Tibial artery (tissue), 4 donors: Measurements from ENCODE around the gene M1AP.

Experiments
- DNase-seq, 2 donors: peaks; one replicate each; pipeline ENCODE4 v3.0.0-alpha.2; 2019
- H3K27ac ChIP-seq, 2 donors: fragments of 200-600 bp; sonication (generic) in 1 of 2; 1 replicate in 1 of 2; 2 replicates in 1 of 2; pipeline ENCODE4 v1.5.1; 2018 to 2019; ENCODE audit warnings: mild to moderate bottlenecking in 1 of 2
- H3K27me3 ChIP-seq, 2 donors: fragments of 200-600 bp; sonication (generic) in 1 of 2; one replicate each; pipeline versions ENCODE4 v1.5.1 to v1.6.0; 2016 to 2019
- H3K36me3 ChIP-seq, 3 donors: fragments of 200-600 bp; sonication (generic) in 2 of 3; one replicate each; pipeline ENCODE4 v1.5.1; 2016 to 2019; ENCODE audit warnings: mild to moderate bottlenecking in 2 of 3
- H3K4me1 ChIP-seq, 4 donors: fragments of 200-600 bp; sonication (generic) in 2 of 4; 1 replicate in 3 of 4; 2 replicates in 1 of 4; pipeline ENCODE4 v1.5.1; 2016 to 2019
- H3K4me3 ChIP-seq, 2 donors: fragments of 200-600 bp; sonication (generic) in 1 of 2; 1 replicate in 1 of 2; 2 replicates in 1 of 2; pipeline ENCODE4 v1.5.1; 2018 to 2019; ENCODE audit warnings: mild to moderate bottlenecking in 2 of 2
- H3K9me3 ChIP-seq, 3 donors: fragments of 200-600 bp; sonication (generic) in 1 of 3; one replicate each; pipeline ENCODE4 v1.5.1; 2016 to 2019
- CTCF ChIP-seq, 2 experiments: fragments of 200-600 bp in 1 of 2; fragments of 450-650 bp in 1 of 2; IDR thresholded peaks; one replicate each; pipeline ENCODE4 v1.5.1; 2017 to 2019; ENCODE audit warnings: antibody characterized with exemption in 2 of 2, mild to moderate bottlenecking in 1 of 2, moderate library complexity in 1 of 2
- intact Hi-C: fragments of 100-400 bp; cut with DNase I; formaldehyde crosslinking; loops from one replicate; pipeline ENCODE4 v1.15.0; 2023; ENCODE audit warnings: low total_unique reads

M1AP gene

GRCh38 chr2:74534411-74534810 lies 113.7 kb downstream of the M1AP start:
- intact Hi-C loops: no loop called here
- no peak for TF ChIP-seq CTCF (IDR thresholded peaks at IDR 0.05)
- peaks cover 0 to 24% (median 12%) of the 10 kb centered on the region in 3 donors for H3K36me3 ChIP-seq

GRCh38 chr2:74533464-74533863 lies 114.7 kb downstream of the M1AP start:
- no peaks in the 10 kb centered on the region for H3K27me3 ChIP-seq
- H3K36me3 ChIP-seq: peaks cover 0 to 24% (median 12%) of the 10 kb centered on the region in 3 donors
- no peak for TF ChIP-seq CTCF (IDR thresholded peaks at IDR 0.05)
- H3K9me3 ChIP-seq: no peaks in the 10 kb centered on the region
- H3K4me3 ChIP-seq: no peak overlapping the region
- intact Hi-C loops: no loop called here
- peaks cover 0 to 20% (median 18%) of the 10 kb centered on the region in 4 donors for H3K4me1 ChIP-seq
- no peak overlapping the region for H3K27ac ChIP-seq
- DNase-seq: no peak

More at GRCh38 chr2:74534411-74534810, 113.7 kb downstream of the M1AP start:
- Histone ChIP-seq H3K4me1 (peaks cover 0 to 14% (median 13%) of the 10 kb centered on the region in 4 donors), H3K27me3 (no peaks in the 10 kb centered on the region), H3K27ac (no peak overlapping the region), H3K4me3 (no peak overlapping the region), H3K9me3 (no peaks in the 10 kb centered on the region)
- DNase-seq: peak in 1 of 2 donors; percentile 60

DNA sequence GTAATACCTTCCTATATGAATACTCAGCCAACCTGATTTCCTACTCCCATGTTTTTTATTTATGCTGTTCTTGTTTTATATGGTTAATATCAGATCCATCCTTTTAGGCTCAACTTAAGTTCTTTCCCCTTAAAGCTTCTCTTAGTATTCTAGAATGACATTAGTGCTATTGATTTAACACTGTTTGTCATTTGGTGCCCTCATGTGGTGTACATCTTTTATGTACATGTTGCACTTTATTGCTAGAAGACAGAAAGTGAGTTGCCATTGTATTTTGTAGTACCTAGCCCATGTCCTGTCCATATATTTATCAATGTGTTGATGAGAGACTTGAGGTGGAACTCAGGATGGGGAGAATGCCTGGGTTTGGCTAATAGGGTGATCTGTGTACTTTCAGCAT lies 115.9 kb downstream of the M1AP start:
- Histone ChIP-seq H3K27me3 (no peaks in the 10 kb centered on the region), H3K4me3 (no peak overlapping the region), H3K27ac (no peak overlapping the region), H3K9me3 (no peaks in the 10 kb centered on the region), H3K4me1 (peaks cover 0 to 28% (median 25%) of the 10 kb centered on the region in 4 donors), H3K36me3 (peaks cover 8 to 35% (median 18%) of the 10 kb centered on the region in 3 donors)
- intact Hi-C loops: no loop called here
- no peak for DNase-seq
- no peak for TF ChIP-seq CTCF (IDR thresholded peaks at IDR 0.05)

- intact Hi-C loops: no loop called here
Measured at GRCh38 chr2:74531666-74532065, 116.5 kb downstream of the M1AP start.

GRCh38 chr2:74530239-74531187 lies 117.6 kb downstream of the M1AP start:
- Histone ChIP-seq H3K9me3 (no peaks in the 10 kb centered on the region), H3K27ac (peak overlapping the region; percentile 86), H3K36me3 (peaks cover 21 to 52% (median 34%) of the 10 kb centered on the region in 3 donors), H3K4me3 (peak overlapping the region; percentile 78 to 98), H3K4me1 (peaks cover 0 to 28% (median 25%) of the 10 kb centered on the region in 4 donors), H3K27me3 (no peaks in the 10 kb centered on the region)
- no peak for TF ChIP-seq CTCF (IDR thresholded peaks at IDR 0.05)
- peak in 1 of 2 donors; percentile 45 for DNase-seq
- intact Hi-C loops: no loop called here

More at GRCh38 chr2:74531666-74532065, 116.5 kb downstream of the M1AP start:
- no peak overlapping the region for H3K27ac ChIP-seq
- no peaks in the 10 kb centered on the region for H3K27me3 ChIP-seq
- TF ChIP-seq CTCF (IDR thresholded peaks at IDR 0.05): no peak
- DNase-seq: no peak
- peaks cover 13 to 41% (median 24%) of the 10 kb centered on the region in 3 donors for H3K36me3 ChIP-seq
- H3K4me1 ChIP-seq: peaks cover 0 to 28% (median 25%) of the 10 kb centered on the region in 4 donors
- H3K4me3 ChIP-seq: no peak overlapping the region
- no peaks in the 10 kb centered on the region for H3K9me3 ChIP-seq
